GM15510 (cell line): Measurements from ENCODE around the gene SLC25A44.
A peak's percentile ranks its signal among the peaks of the same experiment; 100 is the strongest.

Experiments
- POLR2A ChIP-seq: IDR thresholded peaks from 3 replicates; pipeline ENCODE4 v1.6.1; 2011; ENCODE audit warnings: borderline replicate concordance; ENCODE audit not compliant: insufficient read length; ENCODE audit errors: extremely low read depth

Gene SLC25A44

DNA sequence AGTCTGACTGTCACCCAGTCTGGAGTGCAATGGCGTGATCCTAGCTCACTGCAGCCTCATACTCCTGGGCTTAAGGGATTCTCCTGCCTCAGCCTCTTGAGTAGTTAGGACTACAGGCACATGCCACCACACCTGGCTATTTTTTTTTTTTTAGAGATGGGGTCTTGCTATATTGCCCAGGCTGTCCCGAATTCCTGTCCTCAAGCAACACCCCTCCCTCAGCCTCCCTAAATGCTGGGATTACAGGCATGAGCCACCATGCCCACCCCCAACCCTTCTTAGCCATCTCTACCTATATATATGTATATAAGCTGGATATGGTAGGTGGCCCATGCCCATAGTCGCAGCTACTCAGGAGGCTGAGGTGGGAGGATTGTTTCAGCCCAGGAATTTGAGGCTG, 13.4 kb upstream of the SLC25A44 start:
- TF ChIP-seq POLR2A: no peak

DNA sequence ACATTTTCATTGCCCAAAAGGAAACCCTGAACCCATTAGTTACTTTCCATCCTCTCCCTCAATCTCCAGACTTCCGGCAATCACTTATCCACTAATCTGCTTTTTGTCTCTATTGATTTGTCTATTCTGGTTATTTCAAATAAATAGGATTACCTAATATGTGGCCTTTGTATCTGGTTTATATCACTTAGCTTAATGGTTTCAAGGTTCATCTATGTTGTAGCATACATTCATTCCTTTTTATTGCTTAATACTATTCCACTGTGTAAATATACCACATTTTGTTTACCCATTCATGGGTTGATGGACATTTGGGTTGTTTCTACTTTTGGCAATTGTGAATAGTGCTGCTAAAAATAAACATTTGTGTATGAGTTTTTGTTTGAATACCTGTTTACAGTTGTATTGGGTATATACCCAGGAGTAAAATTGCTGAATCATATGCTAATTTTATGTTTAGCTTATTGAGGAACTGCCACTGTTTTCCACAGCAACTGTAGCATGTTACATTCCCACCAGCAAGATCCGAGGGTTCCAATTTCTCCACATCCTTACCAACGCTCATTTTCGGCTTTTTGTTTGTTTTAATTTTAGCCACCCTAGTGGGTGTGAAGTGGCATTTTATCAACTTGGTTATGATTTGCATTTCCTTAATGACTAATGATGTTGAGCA, 2.5 kb upstream of the SLC25A44 start:
- TF ChIP-seq POLR2A: no peak

DNA sequence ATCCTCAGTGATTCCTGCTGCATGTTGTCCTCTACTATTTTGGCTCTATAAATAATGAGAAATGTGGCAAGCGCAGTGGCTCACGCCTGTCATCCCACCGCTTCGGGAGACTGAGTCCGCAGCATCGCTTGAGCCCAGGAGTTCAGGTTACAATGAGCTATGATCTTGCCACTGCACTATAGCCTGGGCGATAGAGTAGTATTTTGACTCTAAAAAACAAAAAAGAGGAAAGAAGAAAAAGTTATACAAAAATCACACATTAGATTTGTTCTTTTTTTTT, 756 bp upstream of the SLC25A44 start:
- no peak for TF ChIP-seq POLR2A

DNA sequence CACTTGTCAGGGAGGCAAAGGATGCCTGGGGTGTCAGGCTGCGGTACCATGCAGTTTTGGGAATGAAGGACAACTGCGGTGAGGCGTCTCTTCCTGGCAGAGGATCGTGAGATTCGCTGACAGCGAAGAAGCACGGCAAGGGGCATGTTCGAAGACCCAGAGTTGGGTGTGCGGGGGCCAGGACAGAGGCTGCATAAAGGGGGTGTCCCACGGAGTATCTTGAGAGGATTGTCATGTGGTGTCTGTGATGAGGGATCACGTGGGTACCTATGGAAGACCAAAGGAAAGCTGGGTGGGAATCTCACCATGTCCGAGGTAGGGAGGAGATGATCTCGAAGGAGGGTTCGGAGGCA, 372 bp downstream of the SLC25A44 start:
- no peak for TF ChIP-seq POLR2A

DNA sequence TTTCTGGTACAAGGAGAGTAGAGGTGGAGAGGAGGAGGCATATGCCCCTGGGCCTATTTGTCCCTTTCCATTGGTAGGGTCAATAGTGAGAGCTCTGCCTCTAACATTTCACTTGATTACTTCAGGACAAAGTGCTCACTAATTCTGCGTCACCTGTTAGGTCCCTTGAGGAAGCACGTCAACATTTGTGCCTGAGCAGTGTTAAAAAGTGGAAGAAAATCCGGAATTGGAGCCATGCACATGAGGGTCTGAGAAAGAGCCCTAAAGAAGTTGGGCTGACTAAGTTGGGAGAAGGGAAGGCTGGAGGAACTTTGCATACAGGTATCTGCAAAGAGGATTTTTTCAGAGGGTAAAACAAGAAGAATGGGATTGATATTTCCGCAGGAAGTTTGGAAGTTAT, 1.9 kb downstream of the SLC25A44 start:
- TF ChIP-seq POLR2A: no peak

DNA sequence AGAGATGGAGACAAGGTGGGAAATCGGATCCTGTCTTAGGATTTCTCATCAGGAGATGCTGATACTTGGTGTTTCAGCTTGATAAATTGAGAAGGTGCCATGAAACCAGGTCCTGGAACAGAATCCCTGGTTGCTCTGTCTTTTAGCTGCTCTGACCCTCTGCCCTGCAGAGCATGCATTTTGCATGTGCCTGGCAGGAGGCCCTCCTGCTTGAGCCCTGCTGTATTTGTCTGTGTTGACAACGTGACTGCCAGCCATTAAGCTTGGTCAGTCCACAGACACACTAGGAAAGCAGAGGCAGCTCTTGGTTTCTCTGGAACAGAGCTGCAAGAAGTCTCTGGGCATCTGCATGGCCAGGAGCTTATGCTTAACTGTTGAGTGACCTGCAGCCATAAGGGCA, 2.5 kb downstream of the SLC25A44 start:
- no peak for TF ChIP-seq POLR2A

DNA sequence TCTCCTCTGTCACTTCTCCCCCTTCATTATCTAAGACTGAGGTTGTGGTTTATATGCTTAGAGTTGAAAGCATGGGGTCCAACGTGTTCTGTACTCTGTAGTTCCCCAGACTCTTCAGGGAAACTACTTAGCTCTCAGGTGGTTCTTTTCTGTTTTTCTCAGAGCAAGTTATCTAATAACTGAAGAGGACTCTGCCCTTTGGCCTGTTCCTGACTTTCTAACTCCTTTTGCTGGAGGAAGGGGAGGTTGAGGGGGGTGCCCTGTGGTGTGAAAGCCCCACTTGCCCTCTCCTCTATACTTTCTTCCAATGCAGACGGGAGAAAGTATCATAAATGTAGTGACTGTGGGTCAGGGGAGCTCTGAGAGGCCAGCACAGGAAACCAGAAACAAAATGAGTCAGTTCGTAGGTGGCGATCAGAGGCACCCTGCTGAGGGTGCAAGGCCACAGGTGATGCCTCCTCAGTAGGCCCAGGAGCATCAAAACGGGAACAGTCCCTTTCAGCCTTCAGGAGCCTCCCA, 5.0 kb downstream of the SLC25A44 start:
- TF ChIP-seq POLR2A: no peak

DNA sequence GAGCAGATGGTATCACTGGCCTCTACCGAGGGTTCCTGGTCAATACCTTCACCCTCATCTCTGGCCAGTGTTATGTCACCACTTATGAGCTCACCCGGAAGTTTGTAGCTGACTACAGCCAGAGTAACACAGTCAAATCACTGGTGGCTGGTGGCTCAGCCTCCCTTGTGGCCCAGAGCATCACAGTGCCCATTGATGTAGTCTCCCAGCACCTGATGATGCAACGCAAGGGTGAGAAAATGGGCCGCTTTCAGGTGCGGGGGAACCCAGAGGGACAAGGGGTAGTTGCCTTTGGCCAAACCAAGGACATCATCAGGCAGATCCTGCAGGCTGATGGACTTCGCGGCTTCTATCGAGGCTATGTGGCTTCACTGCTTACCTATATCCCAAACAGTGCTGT, 6.1 kb downstream of the SLC25A44 start:
- no peak for TF ChIP-seq POLR2A

DNA sequence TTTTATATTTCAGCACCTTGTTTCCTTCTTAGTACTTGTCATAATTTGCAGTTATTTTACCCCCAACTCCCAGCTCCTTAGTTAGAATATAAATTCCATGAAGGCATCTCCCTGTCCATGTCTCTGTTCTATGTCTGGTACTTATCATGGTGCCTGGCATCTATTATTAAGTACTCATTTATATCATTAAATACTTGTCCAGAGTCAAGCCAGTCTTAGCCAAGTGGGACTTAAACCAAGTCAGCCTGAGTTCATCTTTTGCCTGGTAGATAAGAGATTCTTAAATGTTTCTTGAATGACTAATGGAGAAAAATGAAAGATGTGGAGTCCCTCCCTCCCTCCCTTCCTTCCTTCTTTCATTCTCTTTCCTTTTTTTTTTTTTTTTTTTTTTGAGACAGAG, 9.4 kb downstream of the SLC25A44 start:
- no peak for TF ChIP-seq POLR2A

DNA sequence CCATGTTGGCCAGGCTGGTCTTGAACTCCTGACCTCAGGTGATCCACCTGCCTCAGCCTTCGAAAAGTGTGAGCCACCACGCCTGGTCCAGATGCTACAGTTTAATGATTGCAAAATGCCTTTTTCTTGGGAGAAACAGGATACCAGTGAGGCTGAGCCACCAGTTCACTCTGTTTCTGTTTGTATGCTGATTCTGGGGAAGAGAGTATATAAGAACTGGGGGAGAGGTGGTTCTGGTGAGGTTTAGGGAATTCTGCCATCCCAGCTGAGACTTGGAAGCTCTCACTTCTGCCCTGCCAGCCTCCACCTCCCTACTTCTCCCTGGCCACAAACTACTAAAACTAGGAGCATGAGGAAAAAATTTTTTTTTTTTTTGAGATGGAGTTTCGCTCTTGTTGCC, 10.8 kb downstream of the SLC25A44 start:
- TF ChIP-seq POLR2A: no peak

DNA sequence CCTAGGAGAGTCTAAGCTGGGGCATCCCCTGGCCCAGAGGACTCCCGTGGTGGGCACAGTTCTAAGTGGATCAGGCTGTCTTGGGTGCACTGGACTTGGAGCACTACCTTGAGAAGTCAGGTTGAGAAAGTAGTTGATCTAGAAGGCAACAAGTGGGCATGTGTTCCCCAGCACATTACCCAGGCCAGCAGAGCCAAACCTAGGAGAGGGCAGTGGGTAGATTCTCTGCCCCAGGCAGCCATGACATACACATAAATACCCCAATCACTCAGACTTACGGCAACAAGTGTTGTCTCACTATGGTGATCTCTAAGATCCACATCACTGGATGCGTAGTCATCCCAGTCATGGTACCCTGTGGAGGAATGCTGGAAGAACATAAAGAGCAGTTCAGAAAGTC, 17.3 kb downstream of the SLC25A44 start:
- no peak for TF ChIP-seq POLR2A

DNA sequence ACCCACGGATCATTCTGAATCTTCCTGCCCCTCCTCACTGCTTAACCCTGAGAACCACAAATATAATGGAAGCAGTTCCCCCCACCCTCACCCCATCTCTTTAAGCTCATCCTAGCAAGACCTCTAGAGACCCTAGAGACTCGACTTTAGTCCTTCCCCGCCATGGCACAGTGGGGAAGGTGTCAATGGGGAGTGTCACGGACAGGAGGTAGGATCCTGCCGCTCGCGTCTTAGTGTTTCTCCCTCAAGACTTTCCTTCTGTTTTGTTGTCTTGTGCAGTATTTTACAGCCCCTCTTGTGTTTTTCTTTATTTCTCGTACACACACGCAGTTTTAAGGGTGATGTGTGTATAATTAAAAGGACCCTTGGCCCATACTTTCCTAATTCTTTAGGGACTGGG, 18.2 kb downstream of the SLC25A44 start:
- no peak for TF ChIP-seq POLR2A

DNA sequence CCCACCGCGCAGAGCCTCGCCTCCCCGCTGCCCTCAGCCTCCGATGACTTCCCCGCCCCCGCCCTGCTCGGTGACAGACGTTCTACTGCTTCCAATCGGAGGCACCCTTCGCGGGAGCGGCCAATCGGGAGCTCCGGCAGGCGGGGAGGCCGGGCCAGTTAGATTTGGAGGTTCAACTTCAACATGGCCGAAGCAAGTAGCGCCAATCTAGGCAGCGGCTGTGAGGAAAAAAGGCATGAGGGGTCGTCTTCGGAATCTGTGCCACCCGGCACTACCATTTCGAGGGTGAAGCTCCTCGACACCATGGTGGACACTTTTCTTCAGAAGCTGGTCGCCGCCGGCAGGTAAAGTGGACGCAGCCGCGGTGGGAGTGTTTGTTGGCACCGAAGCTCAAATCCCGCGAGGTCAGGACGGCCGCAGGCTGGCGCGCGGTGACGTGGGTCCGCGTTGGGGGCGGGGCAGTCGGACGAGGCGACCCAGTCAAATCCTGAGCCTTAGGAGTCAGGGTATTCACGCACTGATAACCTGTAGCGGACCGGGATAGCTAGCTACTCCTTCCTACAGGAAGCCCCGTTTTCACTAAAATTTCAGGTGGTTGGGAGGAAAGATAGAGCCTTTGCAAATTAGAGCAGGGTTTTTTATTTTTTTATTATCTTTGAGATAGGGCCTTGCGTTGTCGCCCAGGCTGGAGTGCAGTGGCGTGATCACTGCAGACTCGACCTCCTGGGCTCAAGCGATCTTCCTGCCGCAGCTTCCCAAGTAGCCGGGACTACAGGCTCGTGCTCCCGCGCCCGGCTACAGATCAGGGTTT, 19.1 kb downstream of the SLC25A44 start, which contains the start of gene PMF1:
Gene PMF1, plus strand, starts transcription at position 175 of the 811 bp plus-strand sequence. Its CDS starts 9 bp downstream, at position 184.
- TF ChIP-seq POLR2A: peak; percentile 61

DNA sequence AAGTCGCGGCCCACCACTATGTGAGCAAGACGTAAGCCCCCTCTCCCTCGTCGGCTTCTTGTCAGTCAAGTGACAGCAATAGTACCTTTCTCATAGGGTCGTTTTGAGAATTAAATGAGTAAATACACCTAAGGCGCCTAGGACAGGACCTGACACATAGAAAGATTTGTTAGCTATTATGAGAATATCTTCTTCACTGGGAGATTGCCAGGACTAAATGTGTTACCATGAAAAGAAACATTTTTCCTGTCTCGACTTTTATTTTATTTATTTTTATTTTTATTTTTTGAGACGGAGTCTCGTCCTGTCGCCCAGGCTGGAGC, 19.7 kb downstream of the SLC25A44 start:
- no peak for TF ChIP-seq POLR2A

DNA sequence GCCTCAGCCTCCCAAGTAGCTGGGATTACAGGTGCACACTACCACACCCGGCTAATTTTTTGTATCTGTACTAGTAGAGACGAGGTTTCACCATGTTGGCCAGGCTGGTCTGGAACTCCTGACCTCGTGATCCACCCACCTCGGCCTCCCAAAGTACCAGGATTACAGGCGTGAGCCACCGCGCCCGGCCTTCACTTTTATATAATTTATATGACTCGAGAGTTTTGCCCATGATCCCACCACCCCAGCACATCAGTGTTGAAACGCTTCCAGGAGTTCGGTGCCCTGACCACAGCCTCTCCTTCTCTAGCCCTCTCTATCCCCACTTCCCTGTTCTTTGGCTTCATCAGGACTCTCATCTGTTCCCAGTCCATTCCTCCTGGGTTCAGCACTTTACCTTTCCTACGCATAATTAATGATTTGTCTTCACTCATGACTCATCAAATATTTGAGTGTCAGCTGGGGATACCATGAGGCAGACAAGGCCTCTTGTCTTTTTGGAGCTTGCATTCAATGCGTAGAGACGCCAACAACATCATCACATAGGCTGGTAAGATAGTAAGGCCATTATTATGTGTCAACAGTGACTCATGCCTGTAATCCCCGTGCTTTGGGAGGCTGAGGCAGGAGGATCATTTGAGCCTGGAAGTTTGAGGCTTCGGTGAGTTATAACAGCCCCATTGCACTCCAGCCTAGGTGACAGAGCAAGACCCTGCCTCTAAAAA, 20.3 kb downstream of the SLC25A44 start:
- no peak for TF ChIP-seq POLR2A

DNA sequence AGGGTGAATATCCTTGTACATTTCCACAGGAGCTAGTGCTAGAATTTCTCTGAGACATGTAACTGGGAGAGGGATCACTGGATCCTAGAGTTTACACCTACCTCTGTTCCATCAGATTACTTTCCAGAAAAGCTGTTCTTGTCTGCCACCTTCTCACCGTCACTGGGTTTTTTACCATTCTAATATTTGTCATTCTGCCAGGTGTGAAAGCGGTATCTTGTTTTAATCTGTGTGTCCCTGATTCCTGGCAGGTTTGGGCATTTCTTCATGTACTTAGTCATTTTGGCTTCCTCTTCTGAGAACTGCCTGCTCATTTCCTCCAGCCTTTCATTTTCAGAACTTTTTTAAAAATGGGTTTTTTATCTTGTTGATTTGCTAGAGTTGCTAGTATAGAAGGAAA, 24.0 kb downstream of the SLC25A44 start:
- TF ChIP-seq POLR2A: no peak
